ENCODE results near the gene UCMA.

UCMA gene

GRCh38 chr10:13231808-13232207, 2.4 kb downstream of the UCMA start:
- DNase-seq, result no peak

GRCh38 chr10:13231190-13231589, 3.0 kb downstream of the UCMA start:
- DNase-seq, result no peak

DNA sequence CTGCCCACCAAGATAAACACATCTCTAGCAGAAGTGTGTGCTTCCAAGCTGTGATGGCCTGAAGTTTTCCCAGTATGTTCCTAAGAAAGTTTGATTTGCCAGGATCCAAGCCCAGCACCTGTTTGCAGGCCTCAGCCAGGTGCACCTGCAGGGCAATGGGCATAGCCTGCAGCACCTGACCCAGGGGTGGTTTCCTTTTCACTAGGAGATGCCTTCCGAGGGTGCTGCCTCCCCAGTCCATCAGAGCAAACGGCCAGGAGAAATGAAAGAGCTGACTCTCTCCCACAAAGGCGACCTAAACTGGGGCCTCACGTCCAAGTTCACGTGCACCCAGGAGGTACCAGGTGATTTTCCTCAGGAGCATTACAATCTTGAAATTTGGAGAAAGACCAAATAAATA, 7.1 kb downstream of the UCMA start:
- no peak for DNase-seq

DNA sequence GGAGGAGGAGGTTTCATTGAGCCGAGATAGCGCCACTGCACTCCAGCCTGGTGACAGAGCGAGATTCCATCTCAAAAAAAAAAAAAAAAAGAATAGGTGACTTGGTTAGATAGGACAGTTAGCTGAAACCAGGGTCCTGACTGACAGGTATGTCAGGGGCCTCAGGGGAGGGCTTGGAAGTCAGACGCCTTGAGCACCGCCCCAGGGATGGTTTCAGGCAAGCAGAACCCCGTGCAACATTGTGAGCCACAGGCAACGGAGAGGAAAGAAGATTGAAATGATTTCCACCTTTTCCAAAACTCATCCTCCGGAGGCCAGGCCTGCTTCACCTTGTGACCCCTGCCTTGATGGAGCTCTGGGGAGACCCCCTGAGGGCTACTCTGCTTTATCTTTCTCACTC, 8.6 kb downstream of the UCMA start:
- DNase-seq, result no peak

DNA sequence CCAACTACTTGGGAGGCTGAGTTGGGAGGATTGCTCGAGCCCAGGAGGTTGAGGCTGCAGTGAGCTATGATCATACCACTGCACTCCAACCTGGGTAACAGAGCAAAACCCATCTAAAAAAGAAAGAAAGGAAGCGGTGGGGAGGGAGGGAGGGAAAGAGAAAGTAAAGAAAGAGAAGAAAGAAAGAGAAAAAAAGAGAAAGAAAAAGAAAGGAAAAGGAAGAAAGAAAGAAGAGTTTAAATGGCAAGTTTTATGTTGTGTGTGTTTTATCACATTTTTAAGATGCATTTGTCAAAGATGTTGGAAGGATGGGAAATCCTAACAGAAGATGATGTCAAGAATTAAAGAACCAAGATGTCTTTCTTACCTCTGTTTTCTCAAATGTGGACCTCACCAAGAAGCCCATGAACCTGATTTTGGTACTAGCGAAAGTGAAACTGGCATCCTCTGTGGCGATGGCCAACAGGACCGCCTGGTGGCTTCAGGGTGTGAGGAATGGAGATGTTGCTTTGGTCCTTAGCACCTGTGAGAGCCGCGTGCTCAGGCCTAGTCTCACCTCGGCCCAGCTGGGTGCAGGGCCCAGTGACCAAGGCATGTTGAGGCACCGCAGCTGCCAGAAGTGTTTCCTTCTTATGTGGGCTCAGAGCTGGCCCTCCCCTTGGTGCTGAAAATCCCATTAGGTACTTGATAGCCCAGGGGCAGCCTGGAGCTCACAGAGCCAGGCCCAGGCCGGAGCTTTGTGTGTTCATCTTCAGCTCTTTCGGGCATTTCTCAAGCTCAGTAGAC, 9.8 kb downstream of the UCMA start:
- no peak for DNase-seq

- DNase-seq, result no peak
Observed at GRCh38 chr10:13223241-13223640, 10.9 kb downstream of the UCMA start.

DNA sequence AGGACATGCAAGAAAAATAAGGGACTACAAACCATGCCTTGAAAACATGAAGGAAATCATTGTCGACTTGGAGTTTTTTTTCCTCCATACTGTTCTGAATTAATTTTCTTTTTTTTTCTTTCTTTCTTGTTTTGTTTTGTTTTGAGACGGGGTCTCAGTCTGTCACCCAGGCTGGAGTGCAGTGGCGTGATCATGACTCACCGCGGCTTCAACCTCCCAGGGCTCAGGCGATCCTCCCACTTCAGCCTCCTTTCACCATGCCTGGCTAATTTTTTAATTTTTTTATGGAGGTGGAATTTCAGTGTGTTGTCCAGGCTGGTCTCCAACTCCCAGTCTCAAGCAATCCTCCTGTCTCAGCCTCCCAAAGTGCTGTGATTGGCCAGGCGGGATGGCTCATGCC, 11.6 kb downstream of the UCMA start:
- no peak for DNase-seq

DNA sequence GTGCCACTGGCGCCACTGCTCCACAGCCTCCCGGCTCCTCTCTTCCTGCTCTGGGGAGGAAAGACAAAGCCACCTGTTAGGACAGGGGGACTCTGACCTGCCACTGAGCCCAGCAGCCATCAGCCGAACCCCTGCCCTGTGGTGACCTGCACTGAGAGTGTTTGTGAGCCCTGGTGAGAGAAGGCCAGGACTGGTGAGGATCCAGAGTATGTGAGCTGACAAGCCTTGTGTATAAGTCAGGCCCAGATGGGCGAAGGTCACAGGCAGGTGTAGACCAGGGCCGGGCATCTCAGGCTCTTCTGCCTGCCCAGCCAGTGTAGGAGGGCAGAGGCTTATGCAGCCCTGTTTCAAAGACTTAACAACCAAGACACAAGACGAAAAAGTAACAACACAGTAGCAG, 12.0 kb downstream of the UCMA start:
- no peak for DNase-seq

DNA sequence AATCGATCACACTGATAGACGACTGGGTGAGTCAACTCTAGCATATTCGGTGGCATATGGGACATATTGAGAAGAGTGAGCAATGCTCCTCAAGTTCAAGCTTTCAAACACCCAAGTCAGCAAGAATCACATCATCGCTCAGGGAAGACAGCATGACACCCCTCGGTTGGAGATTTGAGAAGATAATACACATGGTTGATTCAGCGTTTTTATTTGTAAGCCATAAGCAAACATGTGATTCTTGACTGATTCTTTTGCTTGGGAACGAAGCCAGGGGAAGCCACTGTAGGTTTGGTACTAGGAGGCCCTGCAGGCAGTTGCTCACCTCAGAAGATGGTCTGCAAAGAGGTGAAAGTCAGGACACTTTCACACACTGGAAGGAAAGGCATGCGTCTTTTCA, 12.6 kb downstream of the UCMA start:
- no peak for DNase-seq

DNA sequence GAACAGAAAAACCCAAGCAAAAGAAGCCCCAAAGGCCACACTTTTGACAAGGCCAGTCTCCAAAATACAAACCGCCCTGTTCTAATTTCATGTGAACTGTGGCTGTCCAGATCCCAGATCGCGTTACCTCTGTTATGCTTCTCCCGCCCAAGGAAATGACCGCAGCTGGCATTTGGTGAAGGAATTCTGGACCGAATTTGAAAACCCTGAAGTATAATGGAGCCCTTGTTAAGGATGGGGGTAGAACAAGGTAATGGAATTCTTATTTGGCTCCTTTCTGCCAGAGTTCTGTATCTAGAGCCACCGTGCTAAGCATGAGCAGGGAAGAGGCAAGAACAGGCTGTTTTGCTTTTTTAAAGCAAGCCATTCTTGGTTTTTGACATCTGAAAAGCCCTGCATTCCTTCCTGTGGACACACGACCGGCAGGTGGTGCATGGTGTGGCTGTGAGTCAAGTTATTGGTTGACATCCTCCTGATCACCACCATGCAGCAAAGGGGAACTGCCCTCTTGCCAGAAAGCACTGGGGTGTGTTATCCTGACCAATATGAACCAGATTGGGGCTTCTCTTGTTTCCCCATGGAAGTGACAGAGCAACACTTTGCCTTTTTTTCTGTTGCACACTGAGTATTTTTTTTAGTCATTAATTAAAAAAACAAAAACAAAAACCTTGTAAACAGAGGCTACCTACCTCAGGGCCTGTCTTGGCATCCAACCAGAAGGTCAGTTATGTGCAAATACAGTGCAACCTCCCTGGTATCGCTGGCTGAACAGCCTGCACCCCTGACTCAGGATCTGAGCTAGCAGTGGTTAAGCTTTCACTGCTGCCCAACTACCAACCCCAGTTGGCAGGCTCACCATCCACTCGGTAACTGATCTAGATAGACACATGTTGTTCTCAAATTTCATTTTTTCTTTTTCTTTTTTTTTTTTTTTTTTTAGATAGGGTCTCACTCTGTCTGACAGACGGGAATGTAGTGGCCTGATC, 14.2 kb downstream of the UCMA start:
- peak; percentile 37 for DNase-seq

GRCh38 chr10:13218878-13219277, 15.3 kb downstream of the UCMA start:
- no peak for DNase-seq

DNA sequence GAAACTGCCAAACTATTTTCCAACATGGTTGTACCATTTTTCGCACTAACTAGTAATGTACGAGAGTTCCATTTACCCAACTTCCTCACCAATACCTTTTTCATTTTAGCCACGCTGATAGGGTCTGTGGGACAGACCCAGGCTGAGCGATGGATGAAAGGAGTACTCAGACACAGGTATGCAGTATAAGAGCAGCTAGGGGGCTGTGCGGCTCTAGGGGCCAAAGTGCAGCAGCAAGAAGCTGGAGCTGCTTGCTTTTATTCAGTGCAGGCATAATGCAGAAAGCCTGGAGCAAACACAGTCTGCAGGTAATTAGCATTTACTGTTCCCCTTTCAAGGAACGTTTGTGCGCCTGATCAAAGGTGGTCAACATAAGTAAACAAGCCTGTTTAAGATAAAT, 21.0 kb downstream of the UCMA start:
- DNase-seq, result no peak

- no peak for DNase-seq
Observed at GRCh38 chr10:13206546-13207443, 27.4 kb downstream of the UCMA start.

GRCh38 chr10:13206091-13206490, 28.1 kb downstream of the UCMA start:
- no peak for DNase-seq

GRCh38 chr10:13201132-13201531, 33.0 kb downstream of the UCMA start:
- DNase-seq, result no peak

- no peak for DNase-seq
Observed at GRCh38 chr10:13195016-13195415, 39.2 kb downstream of the UCMA start.

GRCh38 chr10:13193637-13194036, 40.5 kb downstream of the UCMA start:
- no peak for DNase-seq

DNA sequence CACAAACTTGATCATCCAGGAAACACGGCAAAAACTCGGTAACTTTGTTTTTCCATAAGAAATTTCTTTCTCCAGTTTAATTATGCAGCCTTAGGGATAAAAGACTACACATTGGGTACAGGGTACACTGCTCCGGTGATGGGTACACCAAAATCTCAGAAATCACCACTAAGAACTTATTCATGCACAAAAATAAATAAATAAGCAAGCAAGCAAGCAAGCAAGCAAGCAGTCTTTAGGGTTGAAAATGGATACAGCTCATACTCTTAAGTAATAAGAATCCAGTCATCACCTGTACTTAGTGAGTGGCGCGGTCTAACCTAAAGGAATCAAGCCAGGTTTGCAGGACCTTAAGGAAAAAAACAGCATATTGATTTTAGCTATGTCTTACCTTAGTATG, 42.8 kb downstream of the UCMA start:
- no peak for DNase-seq

- DNase-seq, result no peak
Observed at GRCh38 chr10:13190816-13191215, 43.4 kb downstream of the UCMA start.

DNA sequence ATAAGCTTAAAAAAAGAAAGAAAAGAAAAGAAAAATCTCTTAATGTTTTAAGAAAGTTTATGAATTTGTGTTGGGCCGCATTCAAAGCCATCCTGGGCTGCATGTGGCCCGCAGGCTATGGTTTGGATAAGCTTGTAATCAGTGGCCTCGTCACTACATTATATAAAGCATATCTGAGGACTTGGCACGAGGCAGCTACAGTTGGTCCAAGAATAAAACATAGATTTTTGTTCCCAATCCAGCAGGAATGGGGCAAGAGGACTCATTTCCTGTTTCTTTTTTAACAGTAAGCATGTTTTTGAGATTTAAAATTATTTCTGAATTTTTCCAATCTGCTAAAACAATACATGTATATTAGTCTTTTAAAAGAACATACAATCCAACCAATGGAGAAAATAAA, 44.2 kb downstream of the UCMA start:
- no peak for DNase-seq

DNA sequence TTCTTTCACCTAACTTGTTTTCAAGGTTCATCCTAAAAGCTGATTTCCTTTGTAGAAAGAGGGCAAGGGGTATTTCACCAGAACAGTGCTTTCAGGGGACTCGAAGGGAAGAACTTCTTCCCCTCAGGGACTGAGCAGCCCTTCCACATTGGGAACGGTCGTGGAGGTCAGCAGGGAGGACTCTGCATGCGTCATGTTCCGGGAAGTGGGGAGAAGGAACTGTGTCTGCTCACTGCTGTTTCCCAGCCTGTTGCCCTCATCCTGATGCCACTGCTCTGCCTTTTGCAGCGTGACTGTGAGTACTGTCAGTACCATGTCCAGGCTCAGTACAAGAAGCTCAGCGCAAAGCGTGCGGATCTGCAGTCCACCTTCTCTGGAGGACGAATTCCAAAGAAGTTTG, 45.6 kb downstream of the UCMA start:
- no peak for DNase-seq

DNA sequence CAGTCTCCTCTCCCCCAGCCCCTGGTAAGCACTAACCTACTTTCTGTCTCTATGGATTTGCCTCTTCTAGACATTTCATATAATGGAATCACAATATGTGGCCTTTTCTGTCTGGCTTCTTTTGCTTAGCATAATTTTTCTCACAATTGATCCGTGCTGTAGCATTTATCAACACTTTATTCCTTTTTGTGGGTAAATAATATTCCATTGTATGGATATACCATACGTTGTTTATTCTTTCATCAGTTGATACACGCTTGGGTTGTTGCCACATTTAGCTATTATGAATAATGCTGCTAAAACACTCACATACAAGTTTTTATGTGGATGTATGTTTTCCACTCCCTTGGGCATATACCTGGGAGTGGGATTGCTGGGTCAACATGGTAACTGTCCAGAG, 47.0 kb downstream of the UCMA start:
- DNase-seq, result no peak

All from SHP77 treated with DMSO at 0.1 percent for 48 hours (cell line).